GM23338 (cell line): Measurements from ENCODE around the gene MRPL52. TPM values are rescaled to one million over a fixed set of nuclear protein-coding genes. Genes with fewer than 3 reads are reported as not detected.

Source experiments
- polyA plus RNA-seq: library from polyadenylated mRNA; unstranded; fragments of >200 nt; fragmentation: Nextera tagmentation; extraction: Ambion mirVana; gene quantifications from 2 replicates; pipeline ENCODE4 v1.2.1, GENCODE V29; 2016
- small RNA-seq: library from RNA; depleted of rRNA; stranded (forward); fragments of <200 nt; gene quantifications from one replicate; pipeline ENCODE3, GENCODE V24; 2014; ENCODE audit warnings: low replicate concordance
- total RNA-seq: library from RNA; depleted of rRNA; stranded (reverse); fragments of >200 nt; shearing (Covaris generic); gene quantifications from 2 replicates; pipeline ENCODE4 v1.2.3, GENCODE V29; 2014; rRNA removed

Gene MRPL52
- total and polyA plus RNA-seq, 2 experiments from 2014 or later: 131 to 617 TPM

Small RNA genes within 50 kb of the gene (small RNA-seq; reads per million reads assigned to genes)
- gene RF00019: not detected

Other genes with a start within 250 kb of the MRPL52 start
- 180 and 213 TPM in 2 replicates for gene DAD1, start 240.7 kb upstream of the MRPL52 start, total RNA-seq
- 236 and 252 TPM in 2 replicates for gene DAD1, start 240.7 kb upstream of the MRPL52 start, polyA plus RNA-seq
- gene ABHD4, start 231.6 kb upstream of the MRPL52 start, total RNA-seq: 38.8 and 40.0 TPM in 2 replicates
- 39.1 and 40.6 TPM in 2 replicates for gene ABHD4, start 231.6 kb upstream of the MRPL52 start, polyA plus RNA-seq
- not detected in 2 replicates for gene OR6J1, start 185.5 kb upstream of the MRPL52 start, total RNA-seq
- not detected in 2 replicates for gene OR6J1, start 185.5 kb upstream of the MRPL52 start, polyA plus RNA-seq
- gene OXA1L, start 63.2 kb upstream of the MRPL52 start, total RNA-seq: 89.9 and 91.7 TPM in 2 replicates
- 57.6 and 61.7 TPM in 2 replicates for gene OXA1L, start 63.2 kb upstream of the MRPL52 start, polyA plus RNA-seq
- gene SLC7A7, start 14.5 kb upstream of the MRPL52 start, total RNA-seq: 3.6 and 6.1 TPM in 2 replicates
- gene SLC7A7, start 14.5 kb upstream of the MRPL52 start, polyA plus RNA-seq: 2.7 and 4.1 TPM in 2 replicates
- 48.9 and 56.4 TPM in 2 replicates for gene MMP14, start 6.7 kb downstream of the MRPL52 start, total RNA-seq
- 6.5 and 7.0 TPM in 2 replicates for gene MMP14, start 6.7 kb downstream of the MRPL52 start, polyA plus RNA-seq
- gene LRP10, start 41.9 kb downstream of the MRPL52 start, total RNA-seq: 16.5 and 18.1 TPM in 2 replicates
- gene LRP10, start 41.9 kb downstream of the MRPL52 start, polyA plus RNA-seq: 5.4 and 6.4 TPM in 2 replicates
- 0.31 and 1.2 TPM in 2 replicates for gene REM2, start 53.3 kb downstream of the MRPL52 start, total RNA-seq
- gene REM2, start 53.3 kb downstream of the MRPL52 start, polyA plus RNA-seq: 2.9 and 3.0 TPM in 2 replicates
- 52.8 and 1,081 TPM in 2 replicates for gene RBM23, start 89.3 kb downstream of the MRPL52 start, total RNA-seq
- gene RBM23, start 89.3 kb downstream of the MRPL52 start, polyA plus RNA-seq: 14.4 and 15.2 TPM in 2 replicates
- 123 and 124 TPM in 2 replicates for gene PRMT5, start 99.5 kb downstream of the MRPL52 start, total RNA-seq
- gene PRMT5, start 99.5 kb downstream of the MRPL52 start, polyA plus RNA-seq: 68.8 and 74.5 TPM in 2 replicates
- 60.4 and 85.3 TPM in 2 replicates for gene HAUS4, start 127.2 kb downstream of the MRPL52 start, total RNA-seq
- gene HAUS4, start 127.2 kb downstream of the MRPL52 start, polyA plus RNA-seq: 20.8 and 24.6 TPM in 2 replicates
- gene AJUBA, start 152.7 kb downstream of the MRPL52 start, total RNA-seq: 45.8 and 55.9 TPM in 2 replicates
- 11.8 and 12.5 TPM in 2 replicates for gene AJUBA, start 152.7 kb downstream of the MRPL52 start, polyA plus RNA-seq
- gene C14orf93, start 180.3 kb downstream of the MRPL52 start, total RNA-seq: 11.7 and 12.4 TPM in 2 replicates
- gene C14orf93, start 180.3 kb downstream of the MRPL52 start, polyA plus RNA-seq: 3.5 and 4.1 TPM in 2 replicates
- gene PSMB5, start 205.0 kb downstream of the MRPL52 start, total RNA-seq: 229 and 265 TPM in 2 replicates
- gene PSMB5, start 205.0 kb downstream of the MRPL52 start, polyA plus RNA-seq: 341 and 367 TPM in 2 replicates
- gene PSMB11, start 212.3 kb downstream of the MRPL52 start, total RNA-seq: 0.07 and 0.19 TPM in 2 replicates
- not detected in 2 replicates for gene PSMB11, start 212.3 kb downstream of the MRPL52 start, polyA plus RNA-seq
- 16.9 and 17.8 TPM in 2 replicates for gene CDH24, start 227.6 kb downstream of the MRPL52 start, total RNA-seq
- 4.4 and 6.2 TPM in 2 replicates for gene CDH24, start 227.6 kb downstream of the MRPL52 start, polyA plus RNA-seq